B cell (primary cell): ENCODE data around the gene PSMD10. TPM values are rescaled to one million over a fixed set of nuclear protein-coding genes. Genes with fewer than 3 reads are reported as not detected.

Experiments used
- ATAC-seq: fragments of 200-7000 bp; cut with Tn5 transposase; one replicate; pipeline ENCODE4 v1.10.0; 2021; ENCODE audit warnings: low read depth, mild to moderate bottlenecking, moderate number of reproducible peaks, moderate library complexity
- CTCF ChIA-PET: fragments of 350-600 bp; sonication (Branson Sonifier 250); formaldehyde crosslinking; loops from one replicate; lab custom pipeline; 2021; ENCODE audit warnings: antibody characterized with exemption, inconsistent platforms; lab: Charles Lee
- POLR2A ChIA-PET: fragments of 350-600 bp; sonication (Branson Sonifier 250); formaldehyde crosslinking; loops from one replicate; lab custom pipeline; 2021; ENCODE audit warnings: antibody characterized with exemption; lab: Charles Lee
- DNase-seq: peaks from one replicate; pipeline ENCODE4 v3.0.0; 2013
- H2AFZ ChIP-seq: 2 replicates; pipeline ENCODE4 v1.6.1; 2012; ENCODE audit warnings: mild to moderate bottlenecking, low read depth, low read length; ENCODE audit not compliant: insufficient read depth, poor library complexity, severe bottlenecking
- H3K27ac ChIP-seq, 2 donors: 1 replicate in 1 of 2; 2 replicates in 1 of 2; pipeline ENCODE4 v1.5.1; 2012 to 2013; ENCODE audit warnings: low read length in 2 of 2, mild to moderate bottlenecking in 2 of 2, moderate library complexity in 1 of 2
- H3K27me3 ChIP-seq, 4 experiments: fragments of 200-600 bp in 1 of 4; sonication (generic) in 1 of 4; replicated peaks in 1 of 4; 1 replicate in 2 of 4; 2 replicates in 2 of 4; pipeline versions ENCODE4 v1.6.1 to v1.7.0; 2013 to 2016; ENCODE audit warnings: low read length in 3 of 4, mild to moderate bottlenecking in 2 of 4, mixed read lengths in 1 of 4, moderate library complexity in 1 of 4; ENCODE audit not compliant: insufficient read depth in 4 of 4, control insufficient read depth in 3 of 4; ENCODE audit errors: control extremely low read depth in 1 of 4
- H3K36me3 ChIP-seq, 2 experiments: replicated peaks in 1 of 2; 1 replicate in 1 of 2; 2 replicates in 1 of 2; pipeline versions ENCODE4 v1.6.1 to v1.7.1; 2013; ENCODE audit warnings: low read length in 1 of 2; ENCODE audit not compliant: insufficient read depth in 2 of 2, control insufficient read depth in 1 of 2; ENCODE audit errors: control extremely low read depth in 1 of 2, extremely low read depth in 1 of 2
- H3K4me1 ChIP-seq, 2 donors: fragments of 200-600 bp in 1 of 2; sonication (generic) in 1 of 2; 1 replicate in 1 of 2; 2 replicates in 1 of 2; pipeline versions ENCODE4 v1.5.1 to v1.6.1; 2013 to 2017; ENCODE audit warnings: low read length in 2 of 2; ENCODE audit not compliant: control insufficient read depth in 2 of 2, insufficient read depth in 2 of 2
- H3K4me2 ChIP-seq: replicated peaks from 2 replicates; pipeline ENCODE3; 2012; ENCODE audit warnings: mild to moderate bottlenecking, low read depth, low read length; ENCODE audit not compliant: poor library complexity, severe bottlenecking
- H3K4me3 ChIP-seq, 5 experiments: fragments of 200-600 bp in 1 of 5; sonication (generic) in 1 of 5; 1 replicate in 3 of 5; 2 replicates in 2 of 5; pipeline versions ENCODE4 v1.5.1 to v1.7.0; 2011 to 2016; ENCODE audit warnings: low read length in 4 of 5, mild to moderate bottlenecking in 4 of 5, low read depth in 2 of 5, control low read depth in 1 of 5, moderate library complexity in 1 of 5; ENCODE audit not compliant: insufficient read depth in 1 of 5; ENCODE audit errors: control extremely low read depth in 1 of 5, extremely low read depth in 1 of 5
- H3K79me2 ChIP-seq: fragments of 200-600 bp; sonication (generic); one replicate; pipeline ENCODE4 v1.6.0; 2016; ENCODE audit warnings: low read length; ENCODE audit not compliant: control insufficient read depth, insufficient read depth
- H3K9ac ChIP-seq: fragments of 200-600 bp; sonication (generic); 2 replicates; pipeline ENCODE4 v1.6.1; 2017; ENCODE audit warnings: mild to moderate bottlenecking, low read length, moderate library complexity
- H3K9me3 ChIP-seq, 3 donors: one replicate each; pipeline versions ENCODE4 v1.6.1 to v1.7.1; 2013; ENCODE audit warnings: low read length in 2 of 3; ENCODE audit not compliant: control insufficient read depth in 2 of 3, insufficient read depth in 1 of 3; ENCODE audit errors: control extremely low read depth in 1 of 3
- H4K20me1 ChIP-seq: 2 replicates; pipeline ENCODE4 v1.6.0; 2012; ENCODE audit warnings: mild to moderate bottlenecking, low read length; ENCODE audit not compliant: insufficient read depth, control insufficient read depth, poor library complexity, severe bottlenecking
- H3K27ac Mint-ChIP-seq: one replicate; pipeline ENCODE4 v1.8.0; 2021; ENCODE audit warnings: mixed read lengths
- H3K27me3 Mint-ChIP-seq: one replicate; pipeline ENCODE4 v1.8.0; 2021; ENCODE audit warnings: mixed read lengths
- H3K4me1 Mint-ChIP-seq: one replicate; pipeline ENCODE4 v1.8.0; 2021; ENCODE audit warnings: mixed read lengths
- H3K4me3 Mint-ChIP-seq: one replicate; pipeline ENCODE4 v1.8.0; 2021; ENCODE audit warnings: mixed read lengths
- H3K9me3 Mint-ChIP-seq: one replicate; pipeline ENCODE4 v1.8.0; 2022; ENCODE audit warnings: mixed read lengths; ENCODE audit not compliant: insufficient read depth
- CTCF ChIP-seq: fragments of 200-600 bp; IDR thresholded peaks from one replicate; pipeline ENCODE4 v1.8.0; 2022; ENCODE audit warnings: antibody characterized with exemption, mild to moderate bottlenecking
- EZH2 ChIP-seq: IDR thresholded peaks from 2 replicates; pipeline ENCODE4 v1.6.1; 2012; ENCODE audit warnings: borderline replicate concordance, low read depth, mild to moderate bottlenecking, moderate library complexity, low read length; ENCODE audit not compliant: insufficient read depth, poor library complexity, severe bottlenecking
- WGBS: methylation state at CpG from one replicate; pipeline ENCODE4 v1.1.5; 2013; ENCODE audit warnings: missing lambda C conversion rate; ENCODE audit not compliant: insufficient coverage; 5-methylcytosine and 5-hydroxymethylcytosine counted together
- intact Hi-C: fragments of 100-400 bp; cut with micrococcal nuclease; formaldehyde crosslinking; loops from one replicate; pipeline ENCODE4 v1.10.0; 2022
- polyA plus RNA-seq: library from polyadenylated mRNA; depleted of rRNA; stranded (reverse); fragments of >200 nt; gene quantifications from 2 replicates; pipeline ENCODE4 v1.2.3, GENCODE V29; 2012
- total RNA-seq, 2 donors: library from RNA; stranded (reverse); fragments of 120-200 nt in 1 of 2; gene quantifications; 1 replicate in 1 of 2; 2 replicates in 1 of 2; pipeline versions ENCODE4 v1.2.3 to v1.2.4, GENCODE V29; 2013 to 2022

Gene PSMD10
- total and polyA plus RNA-seq, 2 donors (not counting 1 experiment from before 2014, with no cell fraction given): 9.6 to 22.6 TPM

GRCh38 chrX:108132876-108133275, 41.5 kb upstream of the PSMD10 start:
- intact Hi-C loops: no loop called here
- no peak overlapping the region for H3K27ac ChIP-seq
- H2AFZ ChIP-seq: no peak overlapping the region
- no peaks in the 10 kb centered on the region for H3K4me1 Mint-ChIP-seq
- no peak for TF ChIP-seq CTCF
- no peak for TF ChIP-seq EZH2
- no peak overlapping the region for H3K27ac Mint-ChIP-seq
- no peak for DNase-seq
- H3K4me2 ChIP-seq: no peak overlapping the region
- POLR2A ChIA-PET: no interaction called here
- H3K9me3 ChIP-seq: no peaks in the 10 kb centered on the region
- WGBS: no CpG with 5 or more reads among the region's 2 CpGs
- no peak for ATAC-seq
- no peak overlapping the region for H3K9ac ChIP-seq
- no peak overlapping the region for H3K4me3 ChIP-seq
- H3K9me3 Mint-ChIP-seq: no peaks in the 10 kb centered on the region
- no peaks in the 10 kb centered on the region for H4K20me1 ChIP-seq
- peaks cover 3 to 24% of the 10 kb centered on the region in 2 experiments for H3K36me3 ChIP-seq
- H3K4me3 Mint-ChIP-seq: no peak overlapping the region
- no peaks in the 10 kb centered on the region for H3K27me3 ChIP-seq
- H3K79me2 ChIP-seq: no peaks in the 10 kb centered on the region
- CTCF ChIA-PET: no interaction called here
- H3K4me1 ChIP-seq: no peaks in the 10 kb centered on the region
- H3K27me3 Mint-ChIP-seq: no peaks in the 10 kb centered on the region

- DNase-seq (no peak), ATAC-seq (no peak)
- no peak overlapping the region for H3K9ac ChIP-seq
- no CpG with 5 or more reads among the region's 8 CpGs for WGBS
- no peak overlapping the region for H3K27ac Mint-ChIP-seq
- no peaks in the 10 kb centered on the region for H3K4me1 ChIP-seq
- no peaks in the 10 kb centered on the region for H3K9me3 Mint-ChIP-seq
- no peaks in the 10 kb centered on the region for H3K9me3 ChIP-seq
- H4K20me1 ChIP-seq: no peaks in the 10 kb centered on the region
- H3K4me2 ChIP-seq: no peak overlapping the region
- no peak for TF ChIP-seq EZH2
- TF ChIP-seq CTCF: no peak
- H3K27me3 Mint-ChIP-seq: no peaks in the 10 kb centered on the region
- ChIA-PET POLR2A (no interaction called here), CTCF (no interaction called here)
- intact Hi-C loops: no loop called here
- no peak overlapping the region for H3K27ac ChIP-seq
- H3K4me1 Mint-ChIP-seq: no peaks in the 10 kb centered on the region
- H3K27me3 ChIP-seq: no peaks in the 10 kb centered on the region
- H3K4me3 Mint-ChIP-seq: no peak overlapping the region
- no peaks in the 10 kb centered on the region for H3K79me2 ChIP-seq
- H3K4me3 ChIP-seq: no peak overlapping the region
- H3K36me3 ChIP-seq: peaks cover 3 to 27% of the 10 kb centered on the region in 2 experiments
- no peak overlapping the region for H2AFZ ChIP-seq
These were observed 40.7 kb upstream of the PSMD10 start for GRCh38 chrX:108132034-108132433.
